HepG2 (cell line): ENCODE measurements around the gene ZNF3. TPM values are rescaled to one million over a fixed set of nuclear protein-coding genes. Genes with fewer than 3 reads are reported as not detected.

ENCODE experiments used
- CREB3 ChIP-seq: sonication (generic); formaldehyde crosslinking; IDR thresholded peaks from 2 replicates; pipeline ENCODE4 v1.5.0; 2020; ENCODE audit warnings: missing genetic modification reagents
- CSRNP2 ChIP-seq: sonication (generic); formaldehyde crosslinking; conservative IDR thresholded peaks from 2 replicates; pipeline ENCODE4 v1.8.0; 2022; ENCODE audit warnings: low read depth, missing genetic modification reagents
- FOXK1 ChIP-seq: sonication (generic); formaldehyde crosslinking; IDR thresholded peaks from 2 replicates; pipeline ENCODE4 v1.4.0; 2020; ENCODE audit warnings: low read depth, missing genetic modification reagents, borderline replicate concordance
- IRF1 ChIP-seq: sonication (generic); formaldehyde crosslinking; IDR thresholded peaks from 2 replicates; pipeline ENCODE4 v1.4.0; 2020; ENCODE audit warnings: low read depth, mild to moderate bottlenecking, missing genetic modification reagents
- MYNN ChIP-seq: sonication (generic); formaldehyde crosslinking; IDR thresholded peaks from 2 replicates; pipeline ENCODE4 v1.4.0; 2020; ENCODE audit warnings: mild to moderate bottlenecking, low read depth, missing genetic modification reagents
- NCOA1 ChIP-seq: sonication (generic); formaldehyde crosslinking; IDR thresholded peaks from 2 replicates; pipeline ENCODE4 v1.9.0; 2021; ENCODE audit warnings: missing genetic modification reagents
- NFIC ChIP-seq: IDR thresholded peaks from 2 replicates; pipeline ENCODE4 v1.6.1; 2012; ENCODE audit warnings: mild to moderate bottlenecking, low read length, inconsistent platforms
- PRMT3 ChIP-seq: sonication (generic); formaldehyde crosslinking; IDR thresholded peaks from 2 replicates; pipeline ENCODE4 v1.8.1; 2022; ENCODE audit warnings: low read depth, mild to moderate bottlenecking, moderate library complexity, missing genetic modification reagents, borderline replicate concordance
- SOX6 ChIP-seq, 2 experiments: fragments of 450-650 bp in 1 of 2; sonication (generic) in 1 of 2; formaldehyde crosslinking in 1 of 2; IDR thresholded peaks; 2 replicates each; pipeline versions ENCODE4 v1.4.0 to v1.6.1; 2017 to 2020; ENCODE audit warnings: antibody characterized with exemption in 1 of 2, mild to moderate bottlenecking in 1 of 2, missing genetic modification reagents in 1 of 2
- U2AF1 ChIP-seq: fragments of 200-400 bp; formaldehyde crosslinking; optimal IDR thresholded peaks from 2 replicates; pipeline ENCODE3; 2017; ENCODE audit warnings: mild to moderate bottlenecking, low read depth, low read length
- U2AF2 ChIP-seq: fragments of 200-400 bp; formaldehyde crosslinking; IDR thresholded peaks from 2 replicates; pipeline ENCODE4 v1.6.1; 2017; ENCODE audit warnings: low read depth, mild to moderate bottlenecking, low read length
- ZBTB2 ChIP-seq: sonication (generic); formaldehyde crosslinking; IDR thresholded peaks from 2 replicates; pipeline ENCODE4 v1.8.0; 2022; ENCODE audit warnings: low read depth, missing genetic modification reagents
- ZFP41 ChIP-seq: sonication (generic); formaldehyde crosslinking; IDR thresholded peaks from 2 replicates; pipeline ENCODE4 v1.4.0; 2020; ENCODE audit warnings: mild to moderate bottlenecking, missing genetic modification reagents, borderline replicate concordance
- ZFP62 ChIP-seq: sonication (generic); formaldehyde crosslinking; IDR thresholded peaks from 2 replicates; pipeline ENCODE4 v1.4.0; 2020; ENCODE audit warnings: missing genetic modification reagents
- ZNF121 ChIP-seq: sonication (generic); formaldehyde crosslinking; IDR thresholded peaks from 2 replicates; pipeline ENCODE4 v1.5.0; 2020; ENCODE audit warnings: mild to moderate bottlenecking, missing genetic modification reagents
- ZNF543 ChIP-seq: sonication (generic); formaldehyde crosslinking; IDR thresholded peaks from 2 replicates; pipeline ENCODE4 v1.4.0; 2020; ENCODE audit warnings: mild to moderate bottlenecking, missing genetic modification reagents
- ZNF777 ChIP-seq: sonication (generic); formaldehyde crosslinking; IDR thresholded peaks from 2 replicates; pipeline ENCODE4 v1.4.0; 2020; ENCODE audit warnings: missing genetic modification reagents
- polyA plus RNA-seq, 8 experiments: library from polyadenylated mRNA; depleted of rRNA in 3 of 8; stranded (reverse) in 7 of 8; unstranded in 1 of 8; fragments of >200 nt; fragmentation: Illumina TruSeq in 4 of 8; extraction: Trizol in 4 of 8; gene quantifications; 2 replicates each; pipeline versions ENCODE4 v1.2.1 to v1.2.3, GENCODE V29; 2011 to 2016; ENCODE audit warnings: low read depth in 4 of 8, missing spikeins in 1 of 8, mixed read lengths in 1 of 8; ENCODE audit not compliant: insufficient read depth in 1 of 8
- total RNA-seq, 5 experiments: library from RNA; depleted of rRNA; stranded (reverse); fragments of >200 nt; fragmentation: Illumina TruSeq; extraction: Trizol; gene quantifications; 2 replicates each; pipeline ENCODE4 v1.2.3, GENCODE V29; 2016; ENCODE audit warnings: low read depth in 1 of 5
- TF ChIP-seq, protein P1 (sequence below): IDR thresholded peaks from 2 replicates; pipeline ENCODE4 v1.6.1; 2016; ENCODE audit warnings: low read depth, borderline replicate concordance
- TF ChIP-seq, protein P2 (sequence below): sonication (generic); formaldehyde crosslinking; IDR thresholded peaks from 2 replicates; pipeline ENCODE4 v1.5.0; 2020; ENCODE audit warnings: mild to moderate bottlenecking, missing genetic modification reagents, borderline replicate concordance

Gene ZNF3
- total and polyA plus RNA-seq, 2 of the 13 experiments (the other 11 are each of a cell fraction or from before 2014, with no cell fraction given): 33.7 to 56.9 TPM

DNA sequence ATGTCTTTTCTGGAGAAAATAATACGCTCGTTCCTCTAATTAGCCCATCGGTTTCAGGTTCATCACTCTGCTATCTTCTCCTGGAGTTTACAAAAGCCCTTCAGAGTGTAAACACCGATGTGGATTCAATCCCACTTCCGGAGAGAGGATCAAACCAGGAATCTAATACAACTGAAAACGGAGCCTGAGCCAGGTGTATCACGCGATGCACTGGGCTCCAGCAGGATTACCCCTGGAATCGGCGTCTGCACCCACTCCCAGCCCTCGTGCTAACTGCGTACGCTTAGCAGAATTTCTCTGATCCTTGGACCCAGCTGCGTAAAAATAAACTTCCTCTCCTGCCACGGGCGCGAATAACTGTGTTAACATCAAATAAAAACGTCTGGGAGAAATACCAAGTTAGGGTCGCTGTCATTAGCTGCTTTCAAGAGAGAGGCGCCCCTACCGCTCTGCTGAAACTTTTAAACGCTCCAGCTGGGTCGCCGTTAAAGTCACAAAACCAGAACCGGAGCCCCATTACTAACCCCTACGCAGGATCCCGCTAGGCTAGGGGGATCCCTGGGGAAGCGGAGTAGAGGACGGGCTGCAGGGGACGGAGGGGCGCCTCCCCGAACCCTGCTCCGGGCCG is 502 bp downstream of the ZNF3 start (continued):
- TF ChIP-seq ZBTB2 (CRISPR knock-in tag): no peak
- TF ChIP-seq MYNN (CRISPR knock-in tag): no peak
- 0 out of 2 replicates have a peak, but pooled peaks have one; percentile 36 for TF ChIP-seq NFIC
- no peak; the same call in 1 of the 2 replicates for TF ChIP-seq ZNF777 (CRISPR knock-in tag)
- TF ChIP-seq, protein P1, sequence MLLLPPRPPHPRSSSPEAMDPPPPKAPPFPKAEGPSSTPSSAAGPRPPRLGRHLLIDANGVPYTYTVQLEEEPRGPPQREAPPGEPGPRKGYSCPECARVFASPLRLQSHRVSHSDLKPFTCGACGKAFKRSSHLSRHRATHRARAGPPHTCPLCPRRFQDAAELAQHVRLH (CRISPR knock-in tag): no peak
- no peak for TF ChIP-seq ZFP62
- no peak for TF ChIP-seq IRF1
- TF ChIP-seq, protein P2, sequence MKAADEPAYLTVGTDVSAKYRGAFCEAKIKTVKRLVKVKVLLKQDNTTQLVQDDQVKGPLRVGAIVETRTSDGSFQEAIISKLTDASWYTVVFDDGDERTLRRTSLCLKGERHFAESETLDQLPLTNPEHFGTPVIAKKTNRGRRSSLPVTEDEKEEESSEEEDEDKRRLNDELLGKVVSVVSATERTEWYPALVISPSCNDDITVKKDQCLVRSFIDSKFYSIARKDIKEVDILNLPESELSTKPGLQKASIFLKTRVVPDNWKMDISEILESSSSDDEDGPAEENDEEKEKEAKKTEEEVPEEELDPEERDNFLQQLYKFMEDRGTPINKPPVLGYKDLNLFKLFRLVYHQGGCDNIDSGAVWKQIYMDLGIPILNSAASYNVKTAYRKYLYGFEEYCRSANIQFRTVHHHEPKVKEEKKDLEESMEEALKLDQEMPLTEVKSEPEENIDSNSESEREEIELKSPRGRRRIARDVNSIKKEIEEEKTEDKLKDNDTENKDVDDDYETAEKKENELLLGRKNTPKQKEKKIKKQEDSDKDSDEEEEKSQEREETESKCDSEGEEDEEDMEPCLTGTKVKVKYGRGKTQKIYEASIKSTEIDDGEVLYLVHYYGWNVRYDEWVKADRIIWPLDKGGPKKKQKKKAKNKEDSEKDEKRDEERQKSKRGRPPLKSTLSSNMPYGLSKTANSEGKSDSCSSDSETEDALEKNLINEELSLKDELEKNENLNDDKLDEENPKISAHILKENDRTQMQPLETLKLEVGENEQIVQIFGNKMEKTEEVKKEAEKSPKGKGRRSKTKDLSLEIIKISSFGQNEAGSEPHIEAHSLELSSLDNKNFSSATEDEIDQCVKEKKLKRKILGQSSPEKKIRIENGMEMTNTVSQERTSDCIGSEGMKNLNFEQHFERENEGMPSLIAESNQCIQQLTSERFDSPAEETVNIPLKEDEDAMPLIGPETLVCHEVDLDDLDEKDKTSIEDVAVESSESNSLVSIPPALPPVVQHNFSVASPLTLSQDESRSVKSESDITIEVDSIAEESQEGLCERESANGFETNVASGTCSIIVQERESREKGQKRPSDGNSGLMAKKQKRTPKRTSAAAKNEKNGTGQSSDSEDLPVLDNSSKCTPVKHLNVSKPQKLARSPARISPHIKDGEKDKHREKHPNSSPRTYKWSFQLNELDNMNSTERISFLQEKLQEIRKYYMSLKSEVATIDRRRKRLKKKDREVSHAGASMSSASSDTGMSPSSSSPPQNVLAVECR (CRISPR knock-in tag): no peak
- TF ChIP-seq ZNF543 (CRISPR knock-in tag): 0 out of 2 replicates have a peak, but pooled peaks have one; percentile 82
- no peak for TF ChIP-seq CSRNP2
- TF ChIP-seq PRMT3 (CRISPR knock-in tag): no peak
- no peak for TF ChIP-seq SOX6 (IDR thresholded peaks at IDR 0.05)
- no peak for TF ChIP-seq SOX6 (CRISPR knock-in tag; IDR thresholded peaks at IDR 0.05)
- TF ChIP-seq U2AF2: no peak
- no peak for TF ChIP-seq ZFP41 (CRISPR knock-in tag)
- TF ChIP-seq FOXK1: peak; percentile 36; the same call in 1 of the 2 replicates
- TF ChIP-seq NCOA1 (CRISPR knock-in tag): no peak
- TF ChIP-seq ZNF121 (CRISPR knock-in tag): no peak
- no peak for TF ChIP-seq U2AF1
- TF ChIP-seq CREB3 (CRISPR knock-in tag): no peak
